IPS-18a (cell line): ENCODE data around the gene PTPN7.
"Not testable (repeated sequence)": the region's sequence is repeated elsewhere in the genome, so short reads cannot be mapped to it uniquely, and the experiment has no call there.

Experiments used
- H3K27ac ChIP-seq: one replicate; pipeline ENCODE4 v1.5.1; 2013; ENCODE audit warnings: low read length
- H3K27me3 ChIP-seq: one replicate; pipeline ENCODE4 v1.6.1; 2013; ENCODE audit warnings: mild to moderate bottlenecking, low read length; ENCODE audit not compliant: control insufficient read depth, insufficient read depth
- H3K36me3 ChIP-seq: one replicate; pipeline ENCODE4 v1.6.1; 2013; ENCODE audit warnings: low read depth, low read length; ENCODE audit not compliant: control insufficient read depth
- H3K4me1 ChIP-seq: one replicate; pipeline ENCODE4 v1.6.1; 2013; ENCODE audit warnings: low read depth, low read length; ENCODE audit not compliant: control insufficient read depth
- H3K4me3 ChIP-seq: one replicate; pipeline ENCODE4 v1.5.1; 2013; ENCODE audit warnings: low read length
- H3K9ac ChIP-seq: one replicate; pipeline ENCODE4 v1.6.1; 2013; ENCODE audit warnings: mild to moderate bottlenecking, low read length, moderate library complexity
- H3K9me3 ChIP-seq: one replicate; pipeline ENCODE4 v1.6.1; 2013; ENCODE audit warnings: low read depth, low read length; ENCODE audit not compliant: control insufficient read depth

Gene PTPN7

GRCh38 chr1:202171292-202172014 is 11.1 kb upstream of the PTPN7 start:
- H3K27me3 ChIP-seq = no peaks in the 10 kb centered on the region
- H3K36me3 ChIP-seq = no peaks in the 10 kb centered on the region
- no peak overlapping the region for H3K4me3 ChIP-seq
- no peak overlapping the region for H3K27ac ChIP-seq
- H3K4me1 ChIP-seq = no peaks in the 10 kb centered on the region
- H3K9me3 ChIP-seq = no peaks in the 10 kb centered on the region
- H3K9ac ChIP-seq = no peak overlapping the region

GRCh38 chr1:202170726-202171125 is 10.3 kb upstream of the PTPN7 start:
- no peak overlapping the region for H3K4me3 ChIP-seq
- H3K9ac ChIP-seq = no peak overlapping the region
- H3K9me3 ChIP-seq = no peaks in the 10 kb centered on the region
- peaks cover 3% of the 10 kb centered on the region for H3K4me1 ChIP-seq
- H3K27me3 ChIP-seq = no peaks in the 10 kb centered on the region
- no peak overlapping the region for H3K27ac ChIP-seq
- H3K36me3 ChIP-seq = no peaks in the 10 kb centered on the region

GRCh38 chr1:202168861-202169260 is 8.5 kb upstream of the PTPN7 start:
- Histone ChIP-seq H3K9ac (no peak overlapping the region), H3K27ac (no peak overlapping the region), H3K27me3 (no peaks in the 10 kb centered on the region), H3K4me1 (peaks cover 3% of the 10 kb centered on the region), H3K36me3 (no peaks in the 10 kb centered on the region), H3K9me3 (no peaks in the 10 kb centered on the region), H3K4me3 (no peak overlapping the region)

GRCh38 chr1:202167708-202168415 is 7.5 kb upstream of the PTPN7 start:
- Histone ChIP-seq H3K9me3 (no peaks in the 10 kb centered on the region), H3K4me3 (no peak overlapping the region), H3K9ac (no peak overlapping the region), H3K4me1 (peaks cover 3% of the 10 kb centered on the region), H3K27ac (no peak overlapping the region), H3K36me3 (no peaks in the 10 kb centered on the region), H3K27me3 (no peaks in the 10 kb centered on the region)

GRCh38 chr1:202167054-202167453 is 6.7 kb upstream of the PTPN7 start:
- not testable (repeated sequence) for H3K4me3 ChIP-seq, H3K36me3 ChIP-seq, H3K9ac ChIP-seq, H3K27me3 ChIP-seq, H3K9me3 ChIP-seq, H3K27ac ChIP-seq, H3K4me1 ChIP-seq

- Histone ChIP-seq H3K27ac (no peak overlapping the region), H3K27me3 (no peaks in the 10 kb centered on the region), H3K36me3 (no peaks in the 10 kb centered on the region), H3K9me3 (no peaks in the 10 kb centered on the region), H3K4me3 (no peak overlapping the region), H3K9ac (no peak overlapping the region), H3K4me1 (peaks cover 3% of the 10 kb centered on the region)
These were observed 5.8 kb upstream of the PTPN7 start for GRCh38 chr1:202165942-202166843.

- Histone ChIP-seq H3K27ac (no peak overlapping the region), H3K9ac (no peak overlapping the region), H3K36me3 (no peaks in the 10 kb centered on the region), H3K4me1 (peaks cover 3% of the 10 kb centered on the region), H3K4me3 (no peak overlapping the region), H3K9me3 (no peaks in the 10 kb centered on the region), H3K27me3 (no peaks in the 10 kb centered on the region)
These were observed 5.0 kb upstream of the PTPN7 start for GRCh38 chr1:202165267-202165941.

- Histone ChIP-seq H3K36me3 (no peaks in the 10 kb centered on the region), H3K9me3 (no peaks in the 10 kb centered on the region)
These were observed 4.1 kb upstream of the PTPN7 start for GRCh38 chr1:202164271-202165037.

GRCh38 chr1:202163281-202164270 is 3.2 kb upstream of the PTPN7 start:
- Histone ChIP-seq H3K9me3 (no peaks in the 10 kb centered on the region), H3K27ac (no peak overlapping the region), H3K36me3 (no peaks in the 10 kb centered on the region), H3K27me3 (no peaks in the 10 kb centered on the region), H3K4me1 (peaks cover 18% of the 10 kb centered on the region), H3K9ac (no peak overlapping the region), H3K4me3 (no peak overlapping the region)

More at GRCh38 chr1:202164271-202165037, 4.1 kb upstream of the PTPN7 start:
- H3K27ac ChIP-seq = no peak overlapping the region
- no peak overlapping the region for H3K4me3 ChIP-seq
- H3K9ac ChIP-seq = no peak overlapping the region
- H3K4me1 ChIP-seq = peaks cover 12% of the 10 kb centered on the region
- H3K27me3 ChIP-seq = no peaks in the 10 kb centered on the region
